Rectal smooth muscle tissue (tissue), 1 donor: ENCODE data around the gene C14orf39.
"Not testable (repeated sequence)": the region's sequence is repeated elsewhere in the genome, so short reads cannot be mapped to it uniquely, and the experiment has no call there.

Experiments
- H3K27ac ChIP-seq: one replicate; pipeline ENCODE4 v1.7.0; 2013; ENCODE audit warnings: low read depth, low read length, inconsistent platforms
- H3K27me3 ChIP-seq: one replicate; pipeline ENCODE4 v1.7.0; 2013; ENCODE audit warnings: low read length; ENCODE audit not compliant: control insufficient read depth, insufficient read depth
- H3K36me3 ChIP-seq: one replicate; pipeline ENCODE4 v1.7.0; 2013; ENCODE audit warnings: low read length; ENCODE audit not compliant: control insufficient read depth, insufficient read depth
- H3K4me1 ChIP-seq: one replicate; pipeline ENCODE4 v1.7.0; 2013; ENCODE audit warnings: low read length; ENCODE audit not compliant: control insufficient read depth, insufficient read depth
- H3K4me3 ChIP-seq: one replicate; pipeline ENCODE4 v1.7.0; 2013; ENCODE audit warnings: low read length
- H3K9ac ChIP-seq: one replicate; pipeline ENCODE4 v1.7.0; 2013; ENCODE audit warnings: low read length

C14orf39 gene

GRCh38 chr14:60482743-60483142, 3.1 kb downstream of the C14orf39 start:
- Histone ChIP-seq H3K36me3 (no peaks in the 10 kb centered on the region), H3K4me3 (no peak overlapping the region), H3K27me3 (peaks cover 3% of the 10 kb centered on the region), H3K4me1 (no peaks in the 10 kb centered on the region), H3K9ac (no peak overlapping the region), H3K27ac (no peak overlapping the region)

GRCh38 chr14:60480248-60480647, 5.6 kb downstream of the C14orf39 start:
- not testable (repeated sequence) for H3K4me1 ChIP-seq, H3K4me3 ChIP-seq, H3K27ac ChIP-seq, H3K9ac ChIP-seq, H3K36me3 ChIP-seq, H3K27me3 ChIP-seq

- no peaks in the 10 kb centered on the region for H3K36me3 ChIP-seq
- no peak overlapping the region for H3K4me3 ChIP-seq
- no peak overlapping the region for H3K27ac ChIP-seq
- H3K9ac ChIP-seq, result no peak overlapping the region
- H3K27me3 ChIP-seq, result no peaks in the 10 kb centered on the region
- H3K4me1 ChIP-seq, result no peaks in the 10 kb centered on the region
Observed at GRCh38 chr14:60455875-60456274, 30.0 kb downstream of the C14orf39 start.

- Histone ChIP-seq H3K36me3 (no peaks in the 10 kb centered on the region), H3K4me1 (no peaks in the 10 kb centered on the region), H3K27me3 (no peaks in the 10 kb centered on the region), H3K4me3 (no peak overlapping the region), H3K9ac (no peak overlapping the region), H3K27ac (no peak overlapping the region)
Observed at GRCh38 chr14:60430276-60430675, 55.6 kb downstream of the C14orf39 start.

- H3K4me3 ChIP-seq, result no peak overlapping the region
- H3K9ac ChIP-seq, result no peak overlapping the region
- no peaks in the 10 kb centered on the region for H3K4me1 ChIP-seq
Observed at GRCh38 chr14:60420050-60420449, 65.8 kb downstream of the C14orf39 start.

GRCh38 chr14:60397550-60397949, 88.3 kb downstream of the C14orf39 start:
- not testable (repeated sequence) for H3K4me1 ChIP-seq, H3K36me3 ChIP-seq, H3K9ac ChIP-seq, H3K4me3 ChIP-seq, H3K27me3 ChIP-seq, H3K27ac ChIP-seq

More at GRCh38 chr14:60420050-60420449, 65.8 kb downstream of the C14orf39 start:
- no peaks in the 10 kb centered on the region for H3K36me3 ChIP-seq
- no peaks in the 10 kb centered on the region for H3K27me3 ChIP-seq
- no peak overlapping the region for H3K27ac ChIP-seq

- H3K4me3 ChIP-seq, result no peak overlapping the region
- no peak overlapping the region for H3K9ac ChIP-seq
- no peaks in the 10 kb centered on the region for H3K36me3 ChIP-seq
- H3K27me3 ChIP-seq, result no peaks in the 10 kb centered on the region
- H3K27ac ChIP-seq, result no peak overlapping the region
- H3K4me1 ChIP-seq, result no peaks in the 10 kb centered on the region
Observed at GRCh38 chr14:60396718-60397343, 89.0 kb downstream of the C14orf39 start.
